H9 (cell line): ENCODE results near the gene KIF13A. TPM values are rescaled to one million over a fixed set of nuclear protein-coding genes. Genes with fewer than 3 reads are reported as not detected.
A peak's percentile ranks its signal among the peaks of the same experiment; 100 is the strongest.

Source experiments
- DNase-seq: peaks from one replicate; pipeline ENCODE4 v3.0.0-alpha.2; 2017
- H2AFZ ChIP-seq: one replicate; pipeline ENCODE4 v1.6.1; 2013; ENCODE audit warnings: mild to moderate bottlenecking, low read length, control low read depth, moderate library complexity
- H2AK5ac ChIP-seq: 2 replicates; pipeline ENCODE4 v1.6.1; 2013; ENCODE audit warnings: low read length, control low read depth, mixed read lengths; ENCODE audit not compliant: insufficient read length
- H2BK120ac ChIP-seq: one replicate; pipeline ENCODE4 v1.6.1; 2013; ENCODE audit warnings: low read depth, mild to moderate bottlenecking, low read length, control low read depth, inconsistent platforms; ENCODE audit not compliant: poor library complexity, severe bottlenecking
- H2BK12ac ChIP-seq: 2 replicates; pipeline ENCODE4 v1.6.1; 2013; ENCODE audit warnings: low read length, control low read depth, mixed read lengths, low read depth; ENCODE audit not compliant: insufficient read length
- H2BK15ac ChIP-seq: 2 replicates; pipeline ENCODE4 v1.6.1; 2013; ENCODE audit warnings: low read depth, low read length, control low read depth
- H2BK20ac ChIP-seq: one replicate; pipeline ENCODE4 v1.6.1; 2013; ENCODE audit warnings: low read depth, mild to moderate bottlenecking, low read length, control low read depth, inconsistent platforms; ENCODE audit not compliant: poor library complexity, severe bottlenecking
- H2BK5ac ChIP-seq: 2 replicates; pipeline ENCODE4 v1.6.1; 2013; ENCODE audit warnings: low read length, control low read depth, mixed read lengths; ENCODE audit not compliant: insufficient read length
- H3K14ac ChIP-seq: 2 replicates; pipeline ENCODE4 v1.6.1; 2013; ENCODE audit warnings: low read length, control low read depth; ENCODE audit not compliant: insufficient read depth
- H3K18ac ChIP-seq: 2 replicates; pipeline ENCODE4 v1.6.1; 2013; ENCODE audit warnings: low read depth, mild to moderate bottlenecking, mixed read lengths, low read length, control low read depth; ENCODE audit not compliant: insufficient read length
- H3K23ac ChIP-seq: 2 replicates; pipeline ENCODE4 v1.6.1; 2013; ENCODE audit warnings: low read length, control low read depth, mixed read lengths, low read depth; ENCODE audit not compliant: insufficient read length
- H3K23me2 ChIP-seq: 2 replicates; pipeline ENCODE4 v1.6.1; 2013; ENCODE audit warnings: low read depth, mild to moderate bottlenecking, mixed read lengths, low read length, control low read depth; ENCODE audit not compliant: insufficient read length, poor library complexity, severe bottlenecking
- H3K27ac ChIP-seq: 2 replicates; pipeline ENCODE4 v1.5.1; 2013; ENCODE audit warnings: low read length, control low read depth, mixed read lengths, low read depth; ENCODE audit not compliant: insufficient read length
- H3K27me3 ChIP-seq: 2 replicates; pipeline ENCODE4 v1.6.1; 2013; ENCODE audit warnings: low read length, control low read depth, inconsistent platforms; ENCODE audit not compliant: insufficient read depth
- H3K4ac ChIP-seq: 2 replicates; pipeline ENCODE4 v1.6.1; 2013; ENCODE audit warnings: low read depth, mild to moderate bottlenecking, control low read depth, inconsistent platforms, low read length, moderate library complexity
- H3K4me1 ChIP-seq: 2 replicates; pipeline ENCODE4 v1.6.1; 2013; ENCODE audit warnings: low read length, control low read depth, inconsistent platforms; ENCODE audit not compliant: insufficient read depth
- H3K4me2 ChIP-seq: 2 replicates; pipeline ENCODE4 v1.6.1; 2013; ENCODE audit warnings: low read length, control low read depth, mixed read lengths; ENCODE audit not compliant: insufficient read length, insufficient read depth
- H3K56ac ChIP-seq: 2 replicates; pipeline ENCODE4 v1.6.1; 2013; ENCODE audit warnings: low read depth, mild to moderate bottlenecking, mixed read lengths, low read length, control low read depth; ENCODE audit not compliant: insufficient read length
- H3K79me1 ChIP-seq: 2 replicates; pipeline ENCODE4 v1.6.1; 2013; ENCODE audit warnings: low read depth, mild to moderate bottlenecking, moderate library complexity, low read length, control low read depth, inconsistent platforms; ENCODE audit not compliant: insufficient read depth, poor library complexity, severe bottlenecking
- H3K79me2 ChIP-seq: 2 replicates; pipeline ENCODE4 v1.6.1; 2013; ENCODE audit warnings: low read length, control low read depth, inconsistent platforms; ENCODE audit not compliant: insufficient read depth
- H3K9ac ChIP-seq: 2 replicates; pipeline ENCODE4 v1.6.1; 2013; ENCODE audit warnings: low read length, control low read depth, mixed read lengths; ENCODE audit not compliant: insufficient read length; ENCODE audit errors: extremely low read depth
- H3K9me3 ChIP-seq: one replicate; pipeline ENCODE4 v1.6.1; 2013; ENCODE audit warnings: low read depth, low read length, inconsistent platforms; ENCODE audit not compliant: control insufficient read depth
- H3T11ph ChIP-seq: one replicate; pipeline ENCODE4 v1.6.1; 2013; ENCODE audit warnings: mild to moderate bottlenecking, low read length, control low read depth, inconsistent platforms
- H4K20me1 ChIP-seq: one replicate; pipeline ENCODE4 v1.6.1; 2013; ENCODE audit not compliant: control insufficient read depth, insufficient read length, insufficient read depth
- H4K5ac ChIP-seq: 2 replicates; pipeline ENCODE4 v1.6.1; 2013; ENCODE audit warnings: low read depth, mild to moderate bottlenecking, mixed read lengths, low read length, control low read depth; ENCODE audit not compliant: insufficient read length
- H4K8ac ChIP-seq: replicated peaks from 2 replicates; pipeline ENCODE4 v1.6.1; 2013; ENCODE audit warnings: low read length, control low read depth, mixed read lengths, low read depth; ENCODE audit not compliant: insufficient read length
- H4K91ac ChIP-seq: 2 replicates; pipeline ENCODE4 v1.6.1; 2013; ENCODE audit warnings: low read depth, mild to moderate bottlenecking, moderate library complexity, mixed read lengths, low read length, control low read depth; ENCODE audit not compliant: insufficient read length
- H3K27ac Mint-ChIP-seq, 3 experiments: 2 replicates in 2 of 3; 3 replicates in 1 of 3; pipeline ENCODE4 v1.8.0; 2020 to 2021; ENCODE audit warnings: mixed read lengths in 3 of 3, mild to moderate bottlenecking in 1 of 3, moderate library complexity in 1 of 3
- H3K27me3 Mint-ChIP-seq: 2 replicates; pipeline ENCODE4 v1.8.0; 2021; ENCODE audit warnings: low read depth, mild to moderate bottlenecking, moderate library complexity, mixed read lengths
- H3K36me3 Mint-ChIP-seq, 3 experiments: 2 replicates in 2 of 3; 3 replicates in 1 of 3; pipeline ENCODE4 v1.8.0; 2020 to 2021; ENCODE audit warnings: low read depth in 3 of 3, mixed read lengths in 3 of 3; ENCODE audit not compliant: insufficient read depth in 1 of 3
- H3K4me1 Mint-ChIP-seq, 2 experiments: 2 replicates each; pipeline ENCODE4 v1.8.0; 2020; ENCODE audit warnings: mixed read lengths in 2 of 2
- H3K4me3 Mint-ChIP-seq, 2 experiments: 2 replicates in 1 of 2; 3 replicates in 1 of 2; pipeline ENCODE4 v1.8.0; 2020 to 2021; ENCODE audit warnings: mild to moderate bottlenecking in 2 of 2, mixed read lengths in 2 of 2, moderate library complexity in 1 of 2
- H3K9me3 Mint-ChIP-seq, 2 experiments: 2 replicates in 1 of 2; 3 replicates in 1 of 2; pipeline ENCODE4 v1.8.0; 2020; ENCODE audit warnings: mild to moderate bottlenecking in 2 of 2, mixed read lengths in 2 of 2, moderate library complexity in 1 of 2
- CTCF ChIP-seq: fragments of 200-600 bp; sonication (generic); conservative IDR thresholded peaks from 3 replicates; pipeline ENCODE4 v1.8.0; 2021; ENCODE audit warnings: antibody characterized with exemption, mild to moderate bottlenecking
- WGBS: extraction: QIAGEN DNeasy Blood & Tissue Kit; methylation state at CpG from one replicate; pipeline ENCODE4 v1.1.7; 2013; ENCODE audit warnings: missing lambda C conversion rate, low lambda C conversion rate, mixed read lengths; ENCODE audit not compliant: insufficient read length; ENCODE audit errors: extremely low coverage; 5-methylcytosine and 5-hydroxymethylcytosine counted together
- total RNA-seq: library from RNA; stranded (reverse); gene quantifications from 2 replicates; pipeline ENCODE4 v1.2.1, GENCODE V29; 2021

Gene KIF13A
- total RNA-seq, 1 experiment from 2014 or later, result 38.2 TPM

DNA sequence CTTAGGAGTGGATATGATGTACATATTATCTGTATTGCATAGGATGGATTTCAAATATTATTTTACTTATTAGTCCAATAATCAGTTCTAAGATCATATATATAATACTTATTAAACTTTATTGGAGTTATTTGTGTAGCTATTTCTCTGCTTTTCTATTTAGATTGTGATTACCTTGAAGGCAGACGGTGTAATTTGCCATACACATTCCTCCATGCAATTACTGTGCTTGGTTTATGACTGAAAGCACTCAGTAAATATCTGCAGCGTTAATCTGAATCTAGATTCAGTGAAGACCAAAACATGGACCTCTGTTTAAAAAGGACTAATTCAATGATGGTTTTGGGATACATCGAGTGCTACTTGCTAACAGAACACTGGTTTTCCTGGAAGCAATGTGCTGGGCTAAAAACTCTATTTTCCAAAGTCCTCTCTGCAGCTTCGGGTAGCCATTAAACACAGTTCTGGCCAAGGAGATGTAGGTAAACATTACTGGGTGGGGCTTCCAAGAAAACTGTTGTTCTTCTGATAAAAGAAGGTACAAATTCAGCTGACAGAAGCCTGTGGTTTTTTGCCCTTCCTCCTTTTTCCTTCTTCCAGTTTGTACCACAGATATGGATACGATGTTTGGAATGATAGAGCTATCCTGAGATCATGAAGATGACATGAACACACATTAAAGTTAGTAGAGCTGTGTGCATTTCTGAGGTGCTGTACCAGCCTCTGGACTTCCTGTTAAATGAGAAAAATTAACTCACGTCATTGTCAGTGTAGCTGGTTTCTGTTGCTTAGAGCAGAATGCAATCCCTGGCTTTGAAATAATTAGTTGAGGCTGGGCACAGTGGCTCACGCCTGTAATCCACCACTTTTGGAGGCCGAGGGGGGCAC is 144.3 kb downstream of the KIF13A start:
- WGBS, result no CpG with 5 or more reads among the region's 8 CpGs
- H3T11ph ChIP-seq, result no peak overlapping the region

More for the DNA sequence above, 144.3 kb downstream of the KIF13A start:
- Histone ChIP-seq H2BK5ac (no peak overlapping the region), H4K91ac (no peak overlapping the region), H3K18ac (no peak overlapping the region), H3K23ac (no peak overlapping the region), H2BK20ac (no peak overlapping the region), H3K56ac (no peak overlapping the region), H3K79me2 (no peaks in the 10 kb centered on the region), H3K14ac (no peak overlapping the region), H3K9me3 (no peaks in the 10 kb centered on the region), H3K79me1 (no peaks in the 10 kb centered on the region), H3K4me2 (no peak overlapping the region), H3K4ac (no peak overlapping the region), H3K4me1 (no peaks in the 10 kb centered on the region), H4K5ac (no peak overlapping the region), H2BK12ac (no peak overlapping the region), H3K23me2 (no peaks in the 10 kb centered on the region), H2AFZ (no peak overlapping the region), H4K20me1 (no peaks in the 10 kb centered on the region), H2BK120ac (no peak overlapping the region), H2BK15ac (no peak overlapping the region), H3K27me3 (no peaks in the 10 kb centered on the region), H3K9ac (no peak overlapping the region), H2AK5ac (no peak overlapping the region), H3K27ac (no peak overlapping the region), H4K8ac (no peak overlapping the region)
- peak overlapping the region in 1 of 3 experiments; percentile 12; a peak in 1 of 7 replicates for H3K27ac Mint-ChIP-seq
- H3K36me3 Mint-ChIP-seq, result peaks cover under 1 to 16% (median 9%) of the 10 kb centered on the region in 3 experiments; a peak in 6 of 7 replicates
- no peak for DNase-seq
- H3K4me1 Mint-ChIP-seq, result peaks cover 8 to 14% of the 10 kb centered on the region in 2 experiments
- H3K4me3 Mint-ChIP-seq, result no peak overlapping the region
- H3K27me3 Mint-ChIP-seq, result no peaks in the 10 kb centered on the region
- no peak for TF ChIP-seq CTCF
- H3K9me3 Mint-ChIP-seq, result no peaks in the 10 kb centered on the region
